CD14-positive monocyte (primary cell): Measurements from ENCODE around the gene FOXP4. TPM values are rescaled to one million over a fixed set of nuclear protein-coding genes. Genes with fewer than 3 reads are reported as not detected.

ENCODE experiments used
- DNase-seq, 3 donors: peaks; one replicate each; pipeline ENCODE4 v3.0.0-alpha.2; 2011 to 2022
- H2AFZ ChIP-seq: 2 replicates; pipeline ENCODE4 v1.6.0; 2012; ENCODE audit warnings: mild to moderate bottlenecking, low read depth, low read length, inconsistent platforms; ENCODE audit not compliant: insufficient read depth, poor library complexity, severe bottlenecking
- H3K27ac ChIP-seq, 2 donors: 1 replicate in 1 of 2; 2 replicates in 1 of 2; pipeline ENCODE4 v1.5.1; 2012 to 2013; ENCODE audit warnings: low read length in 2 of 2, control low read depth in 1 of 2, inconsistent platforms in 1 of 2, low read depth in 1 of 2, mild to moderate bottlenecking in 1 of 2
- H3K27me3 ChIP-seq, 2 donors: one replicate each; pipeline versions ENCODE4 v1.6.0 to v1.6.1; 2011 to 2013; ENCODE audit warnings: low read length in 2 of 2; ENCODE audit not compliant: control insufficient read depth in 2 of 2, insufficient read depth in 2 of 2
- H3K36me3 ChIP-seq, 2 donors: replicated peaks in 1 of 2; 1 replicate in 1 of 2; 2 replicates in 1 of 2; pipeline versions ENCODE4 v1.5.1 to v1.6.1; 2012 to 2013; ENCODE audit warnings: low read length in 2 of 2, control low read depth in 1 of 2, inconsistent platforms in 1 of 2, mild to moderate bottlenecking in 1 of 2; ENCODE audit not compliant: insufficient read depth in 2 of 2, control insufficient read depth in 1 of 2
- H3K4me1 ChIP-seq, 2 donors: 1 replicate in 1 of 2; 2 replicates in 1 of 2; pipeline versions ENCODE4 v1.5.1 to v1.6.1; 2012 to 2013; ENCODE audit warnings: low read length in 2 of 2, control low read depth in 1 of 2, inconsistent platforms in 1 of 2, mild to moderate bottlenecking in 1 of 2, moderate library complexity in 1 of 2; ENCODE audit not compliant: insufficient read depth in 2 of 2, control insufficient read depth in 1 of 2
- H3K4me2 ChIP-seq: replicated peaks from 2 replicates; pipeline ENCODE3; 2012; ENCODE audit warnings: low read length, moderate library complexity, mild to moderate bottlenecking; ENCODE audit not compliant: poor library complexity, severe bottlenecking; ENCODE audit errors: extremely low read depth
- H3K4me3 ChIP-seq, 3 experiments: fragments of 200-600 bp in 1 of 3; sonication (generic) in 1 of 3; replicated peaks in 1 of 3; 1 replicate in 2 of 3; 2 replicates in 1 of 3; pipeline ENCODE4 v1.5.1; 2011 to 2013; ENCODE audit warnings: low read length in 3 of 3, mild to moderate bottlenecking in 3 of 3, control low read depth in 2 of 3, low read depth in 2 of 3, inconsistent platforms in 1 of 3, moderate library complexity in 1 of 3
- H3K79me2 ChIP-seq: 2 replicates; pipeline ENCODE4 v1.6.0; 2012; ENCODE audit warnings: mild to moderate bottlenecking, control low read depth, inconsistent platforms, low read length, moderate library complexity; ENCODE audit not compliant: insufficient read depth
- H3K9ac ChIP-seq: 2 replicates; pipeline ENCODE4 v1.6.0; 2017; ENCODE audit warnings: low read length, mild to moderate bottlenecking; ENCODE audit not compliant: insufficient read depth, poor library complexity, severe bottlenecking
- H3K9me3 ChIP-seq, 2 donors: replicated peaks in 1 of 2; 1 replicate in 1 of 2; 2 replicates in 1 of 2; pipeline versions ENCODE4 v1.5.1 to v1.6.1; 2012 to 2013; ENCODE audit warnings: low read length in 2 of 2, control low read depth in 1 of 2; ENCODE audit not compliant: control insufficient read depth in 1 of 2, insufficient read depth in 1 of 2
- H4K20me1 ChIP-seq: 2 replicates; pipeline ENCODE4 v1.6.0; 2012; ENCODE audit warnings: mild to moderate bottlenecking, low read length, control low read depth, moderate library complexity; ENCODE audit not compliant: insufficient read depth
- H3K27ac Mint-ChIP-seq, 7 donors: one replicate each; pipeline ENCODE4 v1.8.0; 2020; ENCODE audit warnings: mild to moderate bottlenecking in 7 of 7, mixed read lengths in 7 of 7, moderate library complexity in 6 of 7, inconsistent platforms in 2 of 7
- H3K27me3 Mint-ChIP-seq, 3 donors: one replicate each; pipeline ENCODE4 v1.8.0; 2021 to 2022; ENCODE audit warnings: low read depth in 3 of 3, mild to moderate bottlenecking in 3 of 3, mixed read lengths in 3 of 3, moderate library complexity in 3 of 3, inconsistent platforms in 1 of 3
- H3K36me3 Mint-ChIP-seq, 2 donors: one replicate each; pipeline ENCODE4 v1.8.0; 2020; ENCODE audit warnings: mixed read lengths in 2 of 2, inconsistent platforms in 1 of 2, mild to moderate bottlenecking in 1 of 2
- H3K4me1 Mint-ChIP-seq: one replicate; pipeline ENCODE4 v1.8.0; 2020; ENCODE audit warnings: mild to moderate bottlenecking, mixed read lengths
- H3K4me3 Mint-ChIP-seq, 2 donors: one replicate each; pipeline ENCODE4 v1.8.0; 2020; ENCODE audit warnings: mild to moderate bottlenecking in 2 of 2, mixed read lengths in 2 of 2, moderate library complexity in 1 of 2
- H3K9me3 Mint-ChIP-seq, 7 donors: one replicate each; pipeline ENCODE4 v1.8.0; 2020 to 2022; ENCODE audit warnings: mixed read lengths in 7 of 7, mild to moderate bottlenecking in 6 of 7, moderate library complexity in 6 of 7, inconsistent platforms in 2 of 7
- WGBS: methylation state at CpG from one replicate; pipeline ENCODE4 v1.1.5; 2013; ENCODE audit warnings: missing lambda C conversion rate; ENCODE audit not compliant: insufficient coverage; 5-methylcytosine and 5-hydroxymethylcytosine counted together
- intact Hi-C, 2 donors: fragments of 100-400 bp; cut with micrococcal nuclease; formaldehyde crosslinking; loops; one replicate each; pipeline versions ENCODE4 v1.15.0 to v1.15.1; 2023
- polyA plus RNA-seq, 3 donors: library from polyadenylated mRNA; depleted of rRNA in 1 of 3; unstranded in 2 of 3; stranded (reverse) in 1 of 3; fragments of 300-500 nt in 2 of 3; fragments of >200 nt in 1 of 3; fragmentation: Illumina TruSeq in 2 of 3; gene quantifications; 1 replicate in 2 of 3; 2 replicates in 1 of 3; pipeline ENCODE4 v1.2.3, GENCODE V29; 2012 to 2021
- TF ChIP-seq, protein P1 (sequence below): fragments of 200-600 bp; IDR thresholded peaks from one replicate; pipeline ENCODE4 v1.8.0; 2022; ENCODE audit warnings: antibody characterized with exemption, mild to moderate bottlenecking

Gene FOXP4
- polyA plus RNA-seq, 3 donors, result 0.62 to 7.6 (median 0.65) TPM

DNA sequence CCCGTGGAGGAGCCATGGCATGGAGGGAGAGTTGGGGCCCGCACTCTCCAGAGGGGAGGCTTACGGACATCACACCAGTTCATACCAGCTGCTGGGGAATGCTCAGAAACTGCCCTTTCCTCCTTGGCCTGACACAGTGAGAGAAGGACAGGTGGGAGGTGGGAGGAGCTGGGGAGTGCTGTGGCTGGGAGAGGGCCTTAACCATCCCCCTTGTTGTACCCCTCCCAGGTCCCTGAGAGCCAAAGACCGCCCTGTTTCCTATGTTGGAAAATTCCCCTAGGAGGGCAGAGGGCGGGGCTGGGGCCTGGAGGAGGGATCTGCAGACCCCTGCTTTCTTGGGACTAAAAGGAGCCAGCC is 24.1 kb downstream of the FOXP4 start:
- H3K4me1 Mint-ChIP-seq, result peaks cover 12% of the 10 kb centered on the region
- H3K36me3 Mint-ChIP-seq, result peaks cover 69 to 73% of the 10 kb centered on the region in 2 donors
- WGBS, result 83% methylated on average over 2 of the region's 5 CpGs
- H3K9ac ChIP-seq, result no peak overlapping the region
- H2AFZ ChIP-seq, result no peak overlapping the region
- H3K9me3 ChIP-seq, result no peaks in the 10 kb centered on the region
- H3K4me2 ChIP-seq, result no peak overlapping the region
- no peaks in the 10 kb centered on the region for H3K9me3 Mint-ChIP-seq
- no peak overlapping the region for H3K4me3 Mint-ChIP-seq
- DNase-seq, result no peak
- no peak overlapping the region for H3K27ac ChIP-seq
- H3K4me3 ChIP-seq, result no peak overlapping the region
- H3K4me1 ChIP-seq, result peaks cover 0 to 3% of the 10 kb centered on the region in 2 donors
- H3K27me3 ChIP-seq, result no peaks in the 10 kb centered on the region
- peaks cover 26 to 56% of the 10 kb centered on the region in 2 donors for H3K36me3 ChIP-seq
- H3K79me2 ChIP-seq, result no peaks in the 10 kb centered on the region
- H3K27ac Mint-ChIP-seq, result no peak overlapping the region
- peaks cover 1 to 13% (median 6%) of the 10 kb centered on the region in 3 donors for H3K27me3 Mint-ChIP-seq
- H4K20me1 ChIP-seq, result peaks cover 12% of the 10 kb centered on the region
- intact Hi-C loops, result no loop called here
- TF ChIP-seq, protein P1, sequence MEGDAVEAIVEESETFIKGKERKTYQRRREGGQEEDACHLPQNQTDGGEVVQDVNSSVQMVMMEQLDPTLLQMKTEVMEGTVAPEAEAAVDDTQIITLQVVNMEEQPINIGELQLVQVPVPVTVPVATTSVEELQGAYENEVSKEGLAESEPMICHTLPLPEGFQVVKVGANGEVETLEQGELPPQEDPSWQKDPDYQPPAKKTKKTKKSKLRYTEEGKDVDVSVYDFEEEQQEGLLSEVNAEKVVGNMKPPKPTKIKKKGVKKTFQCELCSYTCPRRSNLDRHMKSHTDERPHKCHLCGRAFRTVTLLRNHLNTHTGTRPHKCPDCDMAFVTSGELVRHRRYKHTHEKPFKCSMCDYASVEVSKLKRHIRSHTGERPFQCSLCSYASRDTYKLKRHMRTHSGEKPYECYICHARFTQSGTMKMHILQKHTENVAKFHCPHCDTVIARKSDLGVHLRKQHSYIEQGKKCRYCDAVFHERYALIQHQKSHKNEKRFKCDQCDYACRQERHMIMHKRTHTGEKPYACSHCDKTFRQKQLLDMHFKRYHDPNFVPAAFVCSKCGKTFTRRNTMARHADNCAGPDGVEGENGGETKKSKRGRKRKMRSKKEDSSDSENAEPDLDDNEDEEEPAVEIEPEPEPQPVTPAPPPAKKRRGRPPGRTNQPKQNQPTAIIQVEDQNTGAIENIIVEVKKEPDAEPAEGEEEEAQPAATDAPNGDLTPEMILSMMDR, result no peak

DNA sequence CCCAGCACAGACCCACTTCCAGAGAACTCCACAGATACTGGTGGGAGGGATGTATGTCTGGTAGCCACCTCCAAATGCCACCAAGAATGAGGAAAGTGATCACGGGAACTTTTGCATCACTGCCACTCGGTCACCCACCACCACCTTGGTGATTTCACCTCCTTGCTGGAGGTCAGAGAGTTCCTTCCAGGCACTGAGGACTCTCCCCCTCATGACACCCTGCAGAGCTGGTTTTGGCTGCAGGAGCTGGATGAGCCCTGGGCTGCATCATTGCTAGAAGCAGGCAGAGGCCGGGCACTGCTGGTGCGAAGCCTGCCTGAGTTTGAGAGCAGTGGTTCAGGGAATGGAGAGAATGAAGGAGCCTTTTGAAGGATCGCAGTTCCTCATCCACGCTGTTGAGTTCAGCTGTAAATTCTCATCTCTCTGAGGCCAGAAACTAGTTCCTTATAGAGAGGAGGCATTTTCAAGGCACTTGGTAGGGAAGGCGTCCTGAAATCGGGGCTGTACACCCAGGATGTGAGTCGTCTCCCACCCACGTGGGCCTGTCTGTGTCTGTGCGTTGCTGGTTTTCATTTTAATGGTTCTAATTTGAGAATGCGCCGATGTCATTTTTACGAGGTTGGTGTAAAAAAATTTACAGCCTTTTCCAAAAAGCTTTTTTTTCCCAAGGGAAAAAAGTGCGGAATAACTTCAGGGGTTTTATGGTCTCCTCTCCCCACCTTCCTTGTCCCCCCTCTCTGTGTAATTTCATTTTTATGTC is 25.0 kb downstream of the FOXP4 start:
- DNase-seq, result no peak
- Histone ChIP-seq H3K27ac (no peak overlapping the region), H3K36me3 (peaks cover 20 to 47% of the 10 kb centered on the region in 2 donors), H3K9ac (no peak overlapping the region), H3K27me3 (no peaks in the 10 kb centered on the region), H2AFZ (no peak overlapping the region), H4K20me1 (peaks cover 12% of the 10 kb centered on the region), H3K9me3 (no peaks in the 10 kb centered on the region), H3K79me2 (no peaks in the 10 kb centered on the region), H3K4me3 (no peak overlapping the region), H3K4me2 (no peak overlapping the region), H3K4me1 (peaks cover 0 to 3% of the 10 kb centered on the region in 2 donors)
- Mint-ChIP-seq H3K27me3 (peaks cover 1 to 13% (median 6%) of the 10 kb centered on the region in 3 donors), H3K9me3 (no peaks in the 10 kb centered on the region), H3K4me1 (peaks cover 12% of the 10 kb centered on the region), H3K27ac (no peak overlapping the region), H3K36me3 (peaks cover 60 to 64% of the 10 kb centered on the region in 2 donors), H3K4me3 (no peak overlapping the region)
- WGBS, result 80% methylated on average over 4 of the region's 15 CpGs
- intact Hi-C loops, result no loop called here
- TF ChIP-seq, protein P1, result no peak
